Thyroid gland (tissue), 4 donors: ENCODE measurements around the gene RNF220.

Experiments used
- POLR2A ChIP-seq, 2 donors: fragments of 450-650 bp; IDR thresholded peaks; one replicate each; pipeline ENCODE4 v1.6.1; 2017; ENCODE audit warnings: antibody characterized with exemption in 2 of 2, mild to moderate bottlenecking in 2 of 2, moderate library complexity in 1 of 2
- TF ChIP-seq, protein P1 (sequence below), 6 experiments: fragments of 200-600 bp in 3 of 6; fragments of 450-650 bp in 3 of 6; sonication (generic) in 3 of 6; IDR thresholded peaks; one replicate each; pipeline ENCODE4 v1.5.1; 2016 to 2019; ENCODE audit warnings: antibody characterized with exemption in 6 of 6, mild to moderate bottlenecking in 2 of 6, inconsistent platforms in 1 of 6, moderate library complexity in 1 of 6

DNA sequence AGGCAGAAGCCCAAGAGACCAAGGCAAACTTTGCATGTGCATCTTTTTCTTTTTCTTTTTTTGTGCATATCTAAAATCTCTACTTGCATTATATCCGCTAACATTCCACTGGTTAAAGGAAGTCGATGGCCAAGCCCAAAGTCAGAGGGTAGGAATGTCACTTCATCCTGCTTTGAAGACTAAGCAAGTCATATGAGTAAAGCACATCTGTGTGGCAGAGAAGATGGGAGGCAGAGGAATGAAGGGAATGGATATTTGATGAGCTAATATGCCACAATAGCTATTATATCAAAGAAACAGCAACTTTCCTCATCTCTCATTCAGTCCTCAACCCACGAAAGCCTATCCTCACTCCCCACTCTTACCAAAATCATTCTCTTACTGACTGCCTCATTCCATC lies 59.3 kb downstream of the RNF220 start:
- TF ChIP-seq, protein P1, sequence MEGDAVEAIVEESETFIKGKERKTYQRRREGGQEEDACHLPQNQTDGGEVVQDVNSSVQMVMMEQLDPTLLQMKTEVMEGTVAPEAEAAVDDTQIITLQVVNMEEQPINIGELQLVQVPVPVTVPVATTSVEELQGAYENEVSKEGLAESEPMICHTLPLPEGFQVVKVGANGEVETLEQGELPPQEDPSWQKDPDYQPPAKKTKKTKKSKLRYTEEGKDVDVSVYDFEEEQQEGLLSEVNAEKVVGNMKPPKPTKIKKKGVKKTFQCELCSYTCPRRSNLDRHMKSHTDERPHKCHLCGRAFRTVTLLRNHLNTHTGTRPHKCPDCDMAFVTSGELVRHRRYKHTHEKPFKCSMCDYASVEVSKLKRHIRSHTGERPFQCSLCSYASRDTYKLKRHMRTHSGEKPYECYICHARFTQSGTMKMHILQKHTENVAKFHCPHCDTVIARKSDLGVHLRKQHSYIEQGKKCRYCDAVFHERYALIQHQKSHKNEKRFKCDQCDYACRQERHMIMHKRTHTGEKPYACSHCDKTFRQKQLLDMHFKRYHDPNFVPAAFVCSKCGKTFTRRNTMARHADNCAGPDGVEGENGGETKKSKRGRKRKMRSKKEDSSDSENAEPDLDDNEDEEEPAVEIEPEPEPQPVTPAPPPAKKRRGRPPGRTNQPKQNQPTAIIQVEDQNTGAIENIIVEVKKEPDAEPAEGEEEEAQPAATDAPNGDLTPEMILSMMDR (IDR thresholded peaks at IDR 0.05) = no peak
- TF ChIP-seq POLR2A (IDR thresholded peaks at IDR 0.05) = no peak
